H1 (cell line): ENCODE results near the gene GREB1. TPM values are rescaled to one million over a fixed set of nuclear protein-coding genes. Genes with fewer than 3 reads are reported as not detected.

ENCODE experiments used
- CTCF ChIA-PET: fragments of 300-600 bp; sonication (Branson Sonifier 250); formaldehyde crosslinking; loops from one replicate; lab custom pipeline; 2021; ENCODE audit not compliant: partially characterized antibody; lab: Charles Lee
- POLR2A ChIA-PET: fragments of 300-600 bp; sonication (Branson Sonifier 250); formaldehyde crosslinking; loops from one replicate; lab custom pipeline; 2021; ENCODE audit warnings: inconsistent platforms; ENCODE audit not compliant: partially characterized antibody; lab: Charles Lee
- DNase-seq, 2 experiments: peaks; one replicate each; pipeline versions ENCODE4 v3.0.0 to v3.0.0-alpha.2; 2010 to 2022; ENCODE audit warnings: low spot score in 2 of 2, low read depth in 1 of 2, mixed read lengths in 1 of 2
- FAIRE-seq: peaks from 2 replicates; lab custom pipeline; 2011; peaks lifted over from hg19 to GRCh38; lab: Jason Lieb, UNC
- H2AFZ ChIP-seq: 2 replicates; pipeline ENCODE4 v1.8.1; 2012; ENCODE audit warnings: low read length, inconsistent platforms
- H2AK5ac ChIP-seq: 2 replicates; pipeline ENCODE4 v1.6.1; 2013; ENCODE audit warnings: low read depth, low read length
- H2BK120ac ChIP-seq: replicated peaks from 2 replicates; pipeline ENCODE3; 2013; ENCODE audit warnings: low read depth, low read length, inconsistent platforms
- H2BK12ac ChIP-seq: 2 replicates; pipeline ENCODE4 v1.6.1; 2013; ENCODE audit warnings: low read depth, low read length
- H2BK15ac ChIP-seq: 2 replicates; pipeline ENCODE4 v1.6.1; 2013; ENCODE audit warnings: low read length
- H2BK20ac ChIP-seq: 2 replicates; pipeline ENCODE4 v1.6.1; 2013; ENCODE audit warnings: low read length
- H2BK5ac ChIP-seq: 2 replicates; pipeline ENCODE4 v1.6.1; 2013; ENCODE audit warnings: low read depth, low read length
- H3K14ac ChIP-seq: 2 replicates; pipeline ENCODE4 v1.6.1; 2013; ENCODE audit warnings: inconsistent platforms; ENCODE audit not compliant: insufficient read length
- H3K18ac ChIP-seq: 2 replicates; pipeline ENCODE4 v1.6.1; 2013; ENCODE audit warnings: low read length; ENCODE audit errors: extremely low read depth
- H3K23ac ChIP-seq: 2 replicates; pipeline ENCODE4 v1.6.1; 2013; ENCODE audit warnings: inconsistent platforms; ENCODE audit not compliant: insufficient read length
- H3K23me2 ChIP-seq: 2 replicates; pipeline ENCODE4 v1.6.1; 2013; ENCODE audit warnings: low read depth, low read length
- H3K27ac ChIP-seq: 2 replicates; pipeline ENCODE4 v1.6.1; 2011; ENCODE audit warnings: low read depth, low read length, inconsistent platforms
- H3K27me3 ChIP-seq, 4 experiments: replicated peaks in 1 of 4; 1 replicate in 1 of 4; 2 replicates in 3 of 4; pipeline versions ENCODE4 v1.6.1 to v1.8.1; 2011 to 2013; ENCODE audit warnings: low read length in 3 of 4, mild to moderate bottlenecking in 3 of 4, inconsistent platforms in 2 of 4, mixed read lengths in 2 of 4, moderate library complexity in 1 of 4; ENCODE audit not compliant: control insufficient read depth in 3 of 4, insufficient read depth in 3 of 4; ENCODE audit errors: extremely low read depth in 1 of 4
- H3K36me3 ChIP-seq, 4 experiments: 2 replicates each; pipeline versions ENCODE4 v1.6.1 to v1.8.1; 2011 to 2013; ENCODE audit warnings: mild to moderate bottlenecking in 4 of 4, low read length in 3 of 4, moderate library complexity in 2 of 4, control low read depth in 1 of 4, inconsistent platforms in 1 of 4; ENCODE audit not compliant: insufficient read depth in 4 of 4, control insufficient read depth in 2 of 4
- H3K4ac ChIP-seq: replicated peaks from 2 replicates; pipeline ENCODE3; 2013; ENCODE audit warnings: low read length, low read depth, mixed read lengths, inconsistent platforms; ENCODE audit not compliant: insufficient read length
- H3K4me1 ChIP-seq, 4 experiments: replicated peaks in 1 of 4; 1 replicate in 1 of 4; 2 replicates in 3 of 4; pipeline versions ENCODE4 v1.6.1 to v1.8.1; 2011 to 2013; ENCODE audit warnings: low read length in 3 of 4, inconsistent platforms in 2 of 4, mixed read lengths in 1 of 4; ENCODE audit not compliant: insufficient read depth in 4 of 4, control insufficient read depth in 3 of 4
- H3K4me2 ChIP-seq, 2 experiments: 2 replicates each; pipeline versions ENCODE4 v1.6.1 to v1.8.1; 2011 to 2013; ENCODE audit warnings: low read depth in 2 of 2, low read length in 2 of 2, control low read depth in 1 of 2, inconsistent platforms in 1 of 2, mild to moderate bottlenecking in 1 of 2; ENCODE audit not compliant: insufficient read depth in 1 of 2
- H3K4me3 ChIP-seq, 4 experiments: fragments of 200-600, 300-600 bp in 1 of 4; sonication (generic), shearing (Covaris generic), sonication (Bioruptor Twin) in 1 of 4; 2 replicates each; pipeline versions ENCODE4 v1.5.1 to v1.8.1; 2011 to 2016; ENCODE audit warnings: low read length in 4 of 4, low read depth in 3 of 4, control low read depth in 2 of 4, inconsistent platforms in 2 of 4, mild to moderate bottlenecking in 2 of 4, mixed read lengths in 1 of 4, moderate library complexity in 1 of 4; ENCODE audit not compliant: insufficient read depth in 2 of 4; ENCODE audit errors: extremely low read depth in 1 of 4
- H3K56ac ChIP-seq: replicated peaks from 2 replicates; pipeline ENCODE3; 2013; ENCODE audit warnings: low read depth, mild to moderate bottlenecking, mixed read lengths, low read length, inconsistent platforms; ENCODE audit not compliant: insufficient read length
- H3K79me1 ChIP-seq: 2 replicates; pipeline ENCODE4 v1.6.1; 2013; ENCODE audit warnings: low read depth, low read length, control low read depth
- H3K79me2 ChIP-seq, 2 experiments: 2 replicates each; pipeline versions ENCODE4 v1.6.1 to v1.8.1; 2012 to 2013; ENCODE audit warnings: low read length in 2 of 2, mild to moderate bottlenecking in 2 of 2, inconsistent platforms in 1 of 2; ENCODE audit not compliant: insufficient read depth in 2 of 2, control insufficient read depth in 1 of 2
- H3K9ac ChIP-seq, 4 experiments: replicated peaks in 1 of 4; 1 replicate in 1 of 4; 2 replicates in 3 of 4; pipeline versions ENCODE4 v1.6.1 to v1.8.1; 2011 to 2013; ENCODE audit warnings: low read depth in 3 of 4, low read length in 3 of 4, control low read depth in 2 of 4, mild to moderate bottlenecking in 2 of 4, moderate library complexity in 2 of 4, inconsistent platforms in 1 of 4; ENCODE audit errors: extremely low read depth in 1 of 4
- H3K9me3 ChIP-seq, 2 experiments: 2 replicates each; pipeline versions ENCODE4 v1.6.1 to v1.8.1; 2012 to 2013; ENCODE audit warnings: mild to moderate bottlenecking in 2 of 2, moderate library complexity in 2 of 2, control low read depth in 1 of 2, inconsistent platforms in 1 of 2, low read depth in 1 of 2, low read length in 1 of 2, mixed read lengths in 1 of 2; ENCODE audit not compliant: insufficient read depth in 2 of 2
- H4K20me1 ChIP-seq, 2 experiments: replicated peaks in 1 of 2; 2 replicates each; pipeline versions ENCODE3 to v1.8.1; 2011 to 2013; ENCODE audit warnings: inconsistent platforms in 2 of 2, low read length in 2 of 2, mild to moderate bottlenecking in 1 of 2; ENCODE audit not compliant: insufficient read depth in 2 of 2, control insufficient read depth in 1 of 2
- H4K5ac ChIP-seq: 2 replicates; pipeline ENCODE4 v1.6.1; 2013; ENCODE audit warnings: low read length, low read depth, mixed read lengths, inconsistent platforms; ENCODE audit not compliant: insufficient read length
- H4K8ac ChIP-seq: 2 replicates; pipeline ENCODE4 v1.8.0; 2013; ENCODE audit warnings: mild to moderate bottlenecking, moderate library complexity, low read length, inconsistent platforms; ENCODE audit not compliant: insufficient read depth; ENCODE audit errors: extremely low read depth
- H4K91ac ChIP-seq: replicated peaks from 2 replicates; pipeline ENCODE3; 2013; ENCODE audit warnings: low read length, mixed read lengths, inconsistent platforms; ENCODE audit not compliant: insufficient read length
- BCL11A ChIP-seq, 2 experiments: IDR thresholded peaks; one replicate each; pipeline ENCODE4 v1.6.1; 2011; ENCODE audit warnings: low read depth in 2 of 2, low read length in 2 of 2, mild to moderate bottlenecking in 2 of 2
- CEBPB ChIP-seq: IDR thresholded peaks from 2 replicates; pipeline ENCODE4 v1.6.1; 2012; ENCODE audit warnings: low read depth, low read length
- CHD1 ChIP-seq: IDR thresholded peaks from 2 replicates; pipeline ENCODE4 v1.6.1; 2012; ENCODE audit warnings: low read depth, low read length, improper control_type of control experiment
- GABPA ChIP-seq: IDR thresholded peaks from 2 replicates; pipeline ENCODE4 v1.6.1; 2011; ENCODE audit warnings: mild to moderate bottlenecking, low read length, moderate library complexity, borderline replicate concordance; ENCODE audit not compliant: insufficient read depth
- TCF12 ChIP-seq: IDR thresholded peaks from 2 replicates; pipeline ENCODE4 v1.6.1; 2011; ENCODE audit warnings: low read depth, mild to moderate bottlenecking, low read length
- ZNF274 ChIP-seq: IDR thresholded peaks from 2 replicates; pipeline ENCODE4 v1.7.0; 2012; ENCODE audit warnings: low read length, borderline replicate concordance; ENCODE audit errors: extremely low read depth
- WGBS, 2 experiments: shearing (Covaris generic) in 1 of 2; methylation state at CpG; one replicate each; pipeline versions ENCODE4 v1.1.6 to v1.1.7; 2013 to 2015; ENCODE audit warnings: low lambda C conversion rate in 2 of 2, mixed read lengths in 2 of 2, inconsistent platforms in 1 of 2, low coverage in 1 of 2, missing lambda C conversion rate in 1 of 2; ENCODE audit not compliant: insufficient replicate concordance in 2 of 2, insufficient coverage in 1 of 2, insufficient read length in 1 of 2; ENCODE audit errors: extremely low coverage in 1 of 2, missing lambda C conversion rate in 1 of 2; 5-methylcytosine and 5-hydroxymethylcytosine counted together
- polyA plus RNA-seq, 7 experiments: library from polyadenylated mRNA; depleted of rRNA in 3 of 7; stranded (reverse) in 5 of 7; unstranded in 2 of 7; fragments of >200 nt in 5 of 7; fragments of 200-250 nt in 2 of 7; gene quantifications; 1 replicate in 5 of 7; 2 replicates in 1 of 7; 4 replicates in 1 of 7; pipeline versions ENCODE4 v1.2.1 to v1.2.3, GENCODE V29; 2011 to 2013; ENCODE audit warnings: missing spikeins in 2 of 7, mixed read lengths in 2 of 7
- total RNA-seq: library from RNA; stranded (reverse); fragmentation: NEBNext Ultra II Directional; extraction: Animal tissue kit (Norgen Biotek cat#: 25700); gene quantifications from 2 replicates; pipeline ENCODE4 v1.2.1, GENCODE V29; 2021

Gene GREB1
- total and polyA plus RNA-seq, 2 of the 8 experiments (the other 6 are each of a cell fraction or from before 2014, with no cell fraction given) = 7.9 to 43.4 TPM

DNA sequence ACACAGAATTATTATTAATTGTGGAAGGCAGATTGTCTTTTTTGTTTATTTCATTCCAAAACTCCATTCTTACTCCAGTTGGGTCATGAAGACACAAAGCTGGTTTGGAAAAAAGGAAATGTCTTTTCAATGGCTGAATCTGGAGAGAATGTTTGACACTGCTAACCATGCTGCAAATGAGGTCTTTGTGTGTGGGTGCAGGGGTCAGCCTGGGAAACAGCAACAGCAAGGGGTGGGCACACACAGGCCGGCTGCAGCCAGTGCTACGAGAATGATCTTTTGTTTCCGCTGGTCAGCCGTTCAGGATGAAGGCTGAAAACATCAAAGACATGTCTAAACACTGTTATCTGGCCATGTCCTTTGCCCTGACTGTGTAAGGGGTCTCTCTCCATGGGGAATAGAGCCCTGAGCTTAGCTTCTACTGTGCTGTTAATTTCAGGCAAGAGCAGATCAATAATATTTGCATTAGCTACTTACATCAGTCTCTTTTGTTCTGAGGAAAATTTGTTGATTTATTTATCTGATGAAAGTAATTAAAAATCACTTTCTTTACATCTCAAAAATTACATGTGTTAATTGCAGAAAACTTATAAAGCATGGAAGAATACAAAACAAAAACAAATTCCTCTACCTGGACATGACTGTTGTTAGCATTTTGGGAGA, 34.6 kb upstream of the GREB1 start:
- H4K91ac ChIP-seq = no peak overlapping the region
- H3K79me1 ChIP-seq = peaks cover 8% of the 10 kb centered on the region
- TF ChIP-seq ZNF274 (no peak), CHD1 (no peak), CEBPB (no peak), GABPA (no peak), BCL11A (IDR thresholded peaks at IDR 0.05; ENCODE audit: low read depth in 2 of 2, low read length in 2 of 2) (no peak), TCF12 (no peak)
- peaks cover 3 to 56% of the 10 kb centered on the region in 2 experiments; a peak in 3 of 4 replicates for H3K79me2 ChIP-seq
- peaks cover 5 to 18% (median 10%) of the 10 kb centered on the region in 4 experiments for H3K4me1 ChIP-seq
- no peak overlapping the region for H4K5ac ChIP-seq
- 0 out of 4 replicates have a peak, but pooled peaks cover 0 to 8% of the 10 kb centered on the region in 2 experiments for H3K9me3 ChIP-seq
- H3K23ac ChIP-seq = no peak overlapping the region
- H3K9ac ChIP-seq = no peak overlapping the region
- no peak overlapping the region for H4K8ac ChIP-seq
- no peak overlapping the region for H2AFZ ChIP-seq
- POLR2A ChIA-PET = no interaction called here
- H2BK20ac ChIP-seq = no peak overlapping the region
- H3K27ac ChIP-seq = no peak overlapping the region
- no peak overlapping the region for H3K56ac ChIP-seq
- CTCF ChIA-PET = interaction anchor here (0.6 to 6.4 kb wide), 10 partner anchors 13 to 88 kb away, joined by 3 to 31 read pairs (median 4); partner anchors contain the start of gene GREB1
- no peak overlapping the region for H2BK120ac ChIP-seq
- H2BK15ac ChIP-seq = no peak overlapping the region
- no peaks in the 10 kb centered on the region for H3K23me2 ChIP-seq
- no peak overlapping the region for H2AK5ac ChIP-seq
- peaks cover 0 to 11% of the 10 kb centered on the region in 2 experiments for H4K20me1 ChIP-seq
- no peak overlapping the region for H3K4me2 ChIP-seq
- no peaks in the 10 kb centered on the region for H3K36me3 ChIP-seq
- H3K27me3 ChIP-seq = no peaks in the 10 kb centered on the region
- H3K18ac ChIP-seq = no peak overlapping the region
- H3K4ac ChIP-seq = no peak overlapping the region
- no peak overlapping the region for H3K14ac ChIP-seq
- FAIRE-seq (peak; percentile 68), DNase-seq (no peak)
- peak overlapping the region; percentile 60; the same call in 1 of the 2 replicates for H2BK5ac ChIP-seq
- no peak overlapping the region for H3K4me3 ChIP-seq
- WGBS, 2 experiments = 62% methylated on average over 4 of the region's 4 CpGs; no CpG with 5 or more reads in 1 of the 2 experiments
- no peak overlapping the region for H2BK12ac ChIP-seq
